HepG2 (cell line): Measurements from ENCODE around the gene EIF5A. TPM values are rescaled to one million over a fixed set of nuclear protein-coding genes. Genes with fewer than 3 reads are reported as not detected.

Source experiments
- BHLHE40 ChIP-seq: IDR thresholded peaks from 2 replicates; pipeline ENCODE4 v1.6.1; 2011; ENCODE audit warnings: low read length, improper control_type of control experiment
- DMAP1 ChIP-seq: IDR thresholded peaks from 2 replicates; pipeline ENCODE4 v1.6.1; 2016
- GLMP ChIP-seq: sonication (generic); formaldehyde crosslinking; IDR thresholded peaks from 2 replicates; pipeline ENCODE4 v1.9.0; 2021; ENCODE audit warnings: missing genetic modification reagents, mild to moderate bottlenecking, borderline replicate concordance
- KDM2A ChIP-seq: sonication (generic); formaldehyde crosslinking; IDR thresholded peaks from 2 replicates; pipeline ENCODE4 v1.4.0; 2020; ENCODE audit warnings: low read depth, missing genetic modification reagents, borderline replicate concordance
- KMT2A ChIP-seq: sonication (generic); formaldehyde crosslinking; IDR thresholded peaks from 2 replicates; pipeline ENCODE4 v1.4.0; 2020; ENCODE audit warnings: missing genetic modification reagents
- MEF2D ChIP-seq: sonication (generic); formaldehyde crosslinking; IDR thresholded peaks from 2 replicates; pipeline ENCODE4 v1.5.1; 2020; ENCODE audit warnings: mild to moderate bottlenecking, missing genetic modification reagents
- MTA1 ChIP-seq: sonication (generic); formaldehyde crosslinking; IDR thresholded peaks from 2 replicates; pipeline ENCODE4 v1.4.0; 2020; ENCODE audit warnings: missing genetic modification reagents, mild to moderate bottlenecking, borderline replicate concordance
- MZF1 ChIP-seq: sonication (generic); formaldehyde crosslinking; IDR thresholded peaks from 2 replicates; pipeline ENCODE4 v1.8.1; 2023; ENCODE audit warnings: mild to moderate bottlenecking, missing genetic modification reagents, borderline replicate concordance
- NCOA2 ChIP-seq: sonication (generic); formaldehyde crosslinking; IDR thresholded peaks from 2 replicates; pipeline ENCODE4 v1.8.0; 2022; ENCODE audit warnings: inconsistent platforms
- NCOR1 ChIP-seq: fragments of 200-600 bp; sonication (generic); IDR thresholded peaks from 2 replicates; pipeline ENCODE4 v1.7.0; 2017; ENCODE audit warnings: antibody characterized with exemption, low read length, borderline replicate concordance
- PRMT3 ChIP-seq: sonication (generic); formaldehyde crosslinking; IDR thresholded peaks from 2 replicates; pipeline ENCODE4 v1.8.1; 2022; ENCODE audit warnings: low read depth, mild to moderate bottlenecking, moderate library complexity, missing genetic modification reagents, borderline replicate concordance
- PTBP1 ChIP-seq: fragments of 200-400 bp; formaldehyde crosslinking; IDR thresholded peaks from 2 replicates; pipeline ENCODE4 v1.6.1; 2018; ENCODE audit warnings: low read length, low read depth; ENCODE audit not compliant: poor library complexity, severe bottlenecking
- RFXANK ChIP-seq: IDR thresholded peaks from 2 replicates; pipeline ENCODE4 v1.6.1; 2016
- SNRNP70 ChIP-seq: fragments of 200-400 bp; formaldehyde crosslinking; IDR thresholded peaks from 2 replicates; pipeline ENCODE4 v1.6.1; 2017; ENCODE audit warnings: mild to moderate bottlenecking, low read depth, low read length, moderate library complexity
- YEATS4 ChIP-seq: sonication (generic); formaldehyde crosslinking; IDR thresholded peaks from 2 replicates; pipeline ENCODE4 v1.4.0; 2020; ENCODE audit warnings: missing genetic modification reagents, borderline replicate concordance
- ZMYM2 ChIP-seq: sonication (generic); formaldehyde crosslinking; IDR thresholded peaks from 2 replicates; pipeline ENCODE4 v1.8.0; 2022; ENCODE audit warnings: mild to moderate bottlenecking, missing genetic modification reagents
- ZNF160 ChIP-seq: sonication (generic); formaldehyde crosslinking; IDR thresholded peaks from 2 replicates; pipeline ENCODE4 v1.8.0; 2022; ENCODE audit warnings: mild to moderate bottlenecking, inconsistent platforms, missing genetic modification reagents
- ZNF235 ChIP-seq: sonication (generic); formaldehyde crosslinking; IDR thresholded peaks from 2 replicates; pipeline ENCODE4 v1.8.1; 2023; ENCODE audit warnings: mild to moderate bottlenecking, missing genetic modification reagents, borderline replicate concordance
- ZNF326 ChIP-seq: sonication (generic); formaldehyde crosslinking; IDR thresholded peaks from 2 replicates; pipeline ENCODE4 v1.4.0; 2020; ENCODE audit warnings: missing genetic modification reagents, borderline replicate concordance
- ZNF329 ChIP-seq: sonication (generic); formaldehyde crosslinking; IDR thresholded peaks from 2 replicates; pipeline ENCODE4 v1.9.0; 2021; ENCODE audit warnings: low read depth, mild to moderate bottlenecking, missing genetic modification reagents
- ZNF607 ChIP-seq: sonication (generic); formaldehyde crosslinking; IDR thresholded peaks from 2 replicates; pipeline ENCODE4 v1.5.1; 2020; ENCODE audit warnings: missing genetic modification reagents, mild to moderate bottlenecking, borderline replicate concordance
- ZNF674 ChIP-seq: sonication (generic); formaldehyde crosslinking; IDR thresholded peaks from 2 replicates; pipeline ENCODE4 v1.5.0; 2020; ENCODE audit warnings: low read depth, mild to moderate bottlenecking, missing genetic modification reagents
- ZNF746 ChIP-seq: sonication (generic); formaldehyde crosslinking; IDR thresholded peaks from 2 replicates; pipeline ENCODE4 v1.8.0; 2022; ENCODE audit warnings: mild to moderate bottlenecking, missing genetic modification reagents
- ZNF790 ChIP-seq: sonication (generic); formaldehyde crosslinking; IDR thresholded peaks from 2 replicates; pipeline ENCODE4 v1.8.0; 2022; ENCODE audit warnings: missing genetic modification reagents, mild to moderate bottlenecking, borderline replicate concordance
- polyA plus RNA-seq, 8 experiments: library from polyadenylated mRNA; depleted of rRNA in 3 of 8; stranded (reverse) in 7 of 8; unstranded in 1 of 8; fragments of >200 nt; fragmentation: Illumina TruSeq in 4 of 8; extraction: Trizol in 4 of 8; gene quantifications; 2 replicates each; pipeline versions ENCODE4 v1.2.1 to v1.2.3, GENCODE V29; 2011 to 2016; ENCODE audit warnings: low read depth in 4 of 8, missing spikeins in 1 of 8, mixed read lengths in 1 of 8; ENCODE audit not compliant: insufficient read depth in 1 of 8
- total RNA-seq, 5 experiments: library from RNA; depleted of rRNA; stranded (reverse); fragments of >200 nt; fragmentation: Illumina TruSeq; extraction: Trizol; gene quantifications; 2 replicates each; pipeline ENCODE4 v1.2.3, GENCODE V29; 2016; ENCODE audit warnings: low read depth in 1 of 5
- TF ChIP-seq, protein P1 (sequence below): sonication (generic); formaldehyde crosslinking; IDR thresholded peaks from 2 replicates; pipeline ENCODE4 v1.8.1; 2023; ENCODE audit warnings: mild to moderate bottlenecking, moderate library complexity, missing genetic modification reagents
- TF ChIP-seq, protein P2 (sequence below): sonication (generic); formaldehyde crosslinking; IDR thresholded peaks from 2 replicates; pipeline ENCODE4 v1.5.1; 2020; ENCODE audit warnings: missing genetic modification reagents, mild to moderate bottlenecking, borderline replicate concordance
- TF ChIP-seq, protein P3 (sequence below): sonication (generic); formaldehyde crosslinking; IDR thresholded peaks from 2 replicates; pipeline ENCODE4 v1.4.0; 2020; ENCODE audit warnings: missing genetic modification reagents

EIF5A gene
- total and polyA plus RNA-seq, 2 of the 13 experiments (the other 11 are each of a cell fraction or from before 2014, with no cell fraction given), result 319 to 337 TPM

DNA sequence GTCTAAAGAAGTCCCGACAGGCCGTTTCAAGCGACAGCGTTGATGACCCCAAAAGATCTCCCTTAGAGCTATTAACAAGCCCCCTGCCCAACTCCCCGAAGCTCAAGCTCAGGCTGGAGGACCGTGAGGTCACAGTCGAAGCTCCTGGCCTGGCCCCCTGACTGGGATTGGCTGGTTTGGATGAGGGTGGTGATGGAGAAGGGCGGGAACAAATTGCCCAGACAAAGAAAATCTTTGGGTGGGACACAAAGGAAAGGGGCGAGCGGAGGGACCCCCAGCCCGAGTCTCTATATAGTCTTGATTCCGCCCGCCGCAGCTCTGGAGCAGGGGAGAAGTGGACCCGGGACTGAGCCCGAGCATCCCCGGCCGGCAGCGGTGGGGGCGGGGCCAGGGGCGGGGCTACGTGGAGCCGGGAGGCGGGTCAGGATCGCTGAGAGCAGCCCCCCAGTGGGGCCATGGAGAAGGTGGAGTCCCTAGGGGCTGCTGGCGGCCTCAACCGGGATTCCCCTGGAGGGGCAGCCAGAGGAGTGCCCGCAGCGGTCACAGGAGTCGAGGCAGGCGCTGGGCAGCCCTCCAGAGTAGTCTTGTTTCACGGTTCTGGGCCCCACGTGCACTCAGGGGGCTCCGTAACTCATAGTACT, 22.7 kb downstream of the EIF5A start (continued):
- TF ChIP-seq, protein P1, sequence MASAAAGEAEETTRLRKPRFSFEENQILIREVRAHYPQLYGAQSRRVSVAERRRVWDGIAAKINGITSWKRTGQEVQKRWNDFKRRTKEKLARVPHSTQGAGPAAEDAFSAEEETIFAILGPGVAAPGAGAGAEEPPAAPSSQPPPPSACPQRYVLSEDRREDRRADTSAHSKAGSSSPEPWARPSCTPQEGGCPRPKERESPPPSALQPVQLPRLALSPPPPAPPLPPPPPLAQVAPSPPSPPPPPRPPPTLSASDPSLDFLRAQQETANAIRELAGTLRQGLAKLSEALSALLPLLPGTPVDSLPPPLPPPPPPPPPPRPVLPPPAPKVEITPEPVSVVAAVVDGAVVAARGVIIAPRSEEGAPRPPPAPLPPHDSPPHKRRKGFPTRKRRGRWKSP (CRISPR knock-in tag), result no peak
- TF ChIP-seq ZMYM2 (CRISPR knock-in tag), result no peak
- TF ChIP-seq NCOR1, result no peak
- no peak for TF ChIP-seq ZNF746
- no peak for TF ChIP-seq MTA1
- no peak for TF ChIP-seq MZF1
- no peak for TF ChIP-seq RFXANK
- TF ChIP-seq MEF2D (CRISPR knock-in tag), result no peak
- no peak for TF ChIP-seq NCOA2
- TF ChIP-seq PRMT3 (CRISPR knock-in tag), result no peak
- TF ChIP-seq YEATS4 (CRISPR knock-in tag), result 0 out of 2 replicates have a peak, but pooled peaks have one; percentile 7
- no peak for TF ChIP-seq GLMP
- no peak for TF ChIP-seq ZNF160 (CRISPR knock-in tag)
- no peak for TF ChIP-seq ZNF235 (CRISPR knock-in tag)
- TF ChIP-seq, protein P2, sequence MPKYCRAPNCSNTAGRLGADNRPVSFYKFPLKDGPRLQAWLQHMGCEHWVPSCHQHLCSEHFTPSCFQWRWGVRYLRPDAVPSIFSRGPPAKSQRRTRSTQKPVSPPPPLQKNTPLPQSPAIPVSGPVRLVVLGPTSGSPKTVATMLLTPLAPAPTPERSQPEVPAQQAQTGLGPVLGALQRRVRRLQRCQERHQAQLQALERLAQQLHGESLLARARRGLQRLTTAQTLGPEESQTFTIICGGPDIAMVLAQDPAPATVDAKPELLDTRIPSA, result no peak
- no peak for TF ChIP-seq ZNF329 (CRISPR knock-in tag)
- TF ChIP-seq KMT2A, result no peak
- no peak for TF ChIP-seq BHLHE40
- no peak for TF ChIP-seq KDM2A (CRISPR knock-in tag)
- TF ChIP-seq ZNF326 (CRISPR knock-in tag), result no peak
- TF ChIP-seq ZNF607 (CRISPR knock-in tag), result no peak
- 0 out of 2 replicates have a peak, but pooled peaks have one; percentile 21 for TF ChIP-seq ZNF790
- TF ChIP-seq DMAP1 (CRISPR knock-in tag), result no peak
- TF ChIP-seq, protein P3, sequence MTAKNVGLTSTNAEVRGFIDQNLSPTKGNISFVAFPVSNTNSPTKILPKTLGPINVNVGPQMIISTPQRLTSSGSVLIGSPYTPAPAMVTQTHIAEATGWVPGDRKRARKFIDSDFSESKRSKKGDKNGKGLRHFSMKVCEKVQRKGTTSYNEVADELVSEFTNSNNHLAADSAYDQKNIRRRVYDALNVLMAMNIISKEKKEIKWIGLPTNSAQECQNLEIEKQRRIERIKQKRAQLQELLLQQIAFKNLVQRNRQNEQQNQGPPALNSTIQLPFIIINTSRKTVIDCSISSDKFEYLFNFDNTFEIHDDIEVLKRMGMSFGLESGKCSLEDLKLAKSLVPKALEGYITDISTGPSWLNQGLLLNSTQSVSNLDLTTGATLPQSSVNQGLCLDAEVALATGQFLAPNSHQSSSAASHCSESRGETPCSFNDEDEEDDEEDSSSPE (CRISPR knock-in tag), result peak; percentile 30; the same call in 1 of the 2 replicates
- no peak for TF ChIP-seq PTBP1
- TF ChIP-seq SNRNP70, result no peak
- no peak for TF ChIP-seq ZNF674 (CRISPR knock-in tag)
